Gastroesophageal sphincter (tissue), 4 donors: Measurements from ENCODE around the gene CBLB. TPM values are rescaled to one million over a fixed set of nuclear protein-coding genes. Genes with fewer than 3 reads are reported as not detected.
"Not testable (repeated sequence)": the region's sequence is repeated elsewhere in the genome, so short reads cannot be mapped to it uniquely, and the experiment has no call there.

Source experiments
- ATAC-seq: fragments of 150-250 bp; one replicate; pipeline ENCODE4 v1.9.1; 2016; ENCODE audit warnings: mild to moderate bottlenecking, moderate library complexity
- H3K27ac ChIP-seq, 4 donors: fragments of 200-600 bp; sonication (generic) in 3 of 4; 1 replicate in 3 of 4; 2 replicates in 1 of 4; pipeline ENCODE4 v1.5.1; 2016 to 2019
- H3K27me3 ChIP-seq: fragments of 200-600 bp; sonication (generic); one replicate; pipeline ENCODE4 v1.5.1; 2019
- H3K36me3 ChIP-seq, 2 donors: fragments of 200-600 bp; sonication (generic); one replicate each; pipeline ENCODE4 v1.5.1; 2019; ENCODE audit warnings: control low read depth in 1 of 2
- H3K4me1 ChIP-seq, 3 donors: fragments of 200-600 bp; sonication (generic); 1 replicate in 2 of 3; 2 replicates in 1 of 3; pipeline ENCODE4 v1.5.1; 2016 to 2019; ENCODE audit warnings: control low read depth in 2 of 3
- H3K4me3 ChIP-seq, 2 donors: fragments of 200-600 bp; sonication (generic); one replicate each; pipeline ENCODE4 v1.5.1; 2019; ENCODE audit warnings: mild to moderate bottlenecking in 1 of 2, moderate library complexity in 1 of 2
- H3K9me3 ChIP-seq, 3 donors: fragments of 200-600 bp; sonication (generic); one replicate each; pipeline ENCODE4 v1.5.1; 2017 to 2019; ENCODE audit warnings: control low read depth in 2 of 3
- EP300 ChIP-seq: sonication (generic); formaldehyde crosslinking; IDR thresholded peaks from one replicate; pipeline ENCODE4 v1.6.1; 2017; ENCODE audit warnings: antibody characterized with exemption, mild to moderate bottlenecking
- POLR2A ChIP-seq, 2 donors: fragments of 450-650 bp; IDR thresholded peaks; one replicate each; pipeline ENCODE4 v1.6.1; 2017; ENCODE audit warnings: antibody characterized with exemption in 2 of 2, mild to moderate bottlenecking in 2 of 2, moderate library complexity in 1 of 2
- POLR2AphosphoS5 ChIP-seq: sonication (generic); formaldehyde crosslinking; IDR thresholded peaks from one replicate; pipeline ENCODE4 v1.6.1; 2017; ENCODE audit warnings: antibody characterized with exemption
- WGBS, 2 donors: methylation state at CpG; one replicate each; pipeline ENCODE4 v1.1.5; 2018; ENCODE audit warnings: low coverage in 1 of 2; 5-methylcytosine and 5-hydroxymethylcytosine counted together
- total RNA-seq, 4 donors: library from RNA; depleted of rRNA; stranded (reverse); fragments of >200 nt; gene quantifications; one replicate each; pipeline ENCODE4 v1.1.0, GENCODE V29; 2016
- TF ChIP-seq, protein P1 (sequence below), 4 experiments: fragments of 200-600 bp in 2 of 4; fragments of 450-650 bp in 2 of 4; sonication (generic) in 1 of 4; IDR thresholded peaks; one replicate each; pipeline ENCODE4 v1.5.1; 2017 to 2019; ENCODE audit warnings: antibody characterized with exemption in 4 of 4, mild to moderate bottlenecking in 2 of 4, moderate library complexity in 2 of 4

CBLB gene
- total RNA-seq, 4 donors from 2014 or later: 27.4 to 59.4 (median 40.4) TPM

DNA sequence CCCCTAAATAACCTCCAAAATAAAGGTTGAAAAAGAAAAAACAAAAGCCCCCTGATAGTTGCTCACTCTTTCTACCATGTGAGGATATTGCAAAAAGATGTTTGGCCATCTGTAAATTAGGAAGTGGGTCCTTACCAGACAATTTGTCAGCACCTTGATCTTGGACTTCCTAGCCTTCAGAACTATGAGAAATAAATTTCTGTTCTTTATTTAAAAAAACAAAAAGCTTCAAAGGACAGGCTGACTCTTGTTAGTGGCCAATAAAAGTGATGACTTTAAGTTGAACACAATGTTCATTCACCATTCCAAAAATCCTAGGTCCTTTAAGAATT is 103.5 kb downstream of the CBLB start:
- peaks cover 0 to 9% (median 0%) of the 10 kb centered on the region in 3 donors for H3K4me1 ChIP-seq
- TF ChIP-seq POLR2AphosphoS5 (no peak), EP300 (no peak), POLR2A (IDR thresholded peaks at IDR 0.05) (no peak)
- TF ChIP-seq, protein P1, sequence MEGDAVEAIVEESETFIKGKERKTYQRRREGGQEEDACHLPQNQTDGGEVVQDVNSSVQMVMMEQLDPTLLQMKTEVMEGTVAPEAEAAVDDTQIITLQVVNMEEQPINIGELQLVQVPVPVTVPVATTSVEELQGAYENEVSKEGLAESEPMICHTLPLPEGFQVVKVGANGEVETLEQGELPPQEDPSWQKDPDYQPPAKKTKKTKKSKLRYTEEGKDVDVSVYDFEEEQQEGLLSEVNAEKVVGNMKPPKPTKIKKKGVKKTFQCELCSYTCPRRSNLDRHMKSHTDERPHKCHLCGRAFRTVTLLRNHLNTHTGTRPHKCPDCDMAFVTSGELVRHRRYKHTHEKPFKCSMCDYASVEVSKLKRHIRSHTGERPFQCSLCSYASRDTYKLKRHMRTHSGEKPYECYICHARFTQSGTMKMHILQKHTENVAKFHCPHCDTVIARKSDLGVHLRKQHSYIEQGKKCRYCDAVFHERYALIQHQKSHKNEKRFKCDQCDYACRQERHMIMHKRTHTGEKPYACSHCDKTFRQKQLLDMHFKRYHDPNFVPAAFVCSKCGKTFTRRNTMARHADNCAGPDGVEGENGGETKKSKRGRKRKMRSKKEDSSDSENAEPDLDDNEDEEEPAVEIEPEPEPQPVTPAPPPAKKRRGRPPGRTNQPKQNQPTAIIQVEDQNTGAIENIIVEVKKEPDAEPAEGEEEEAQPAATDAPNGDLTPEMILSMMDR (IDR thresholded peaks at IDR 0.05): no peak
- peaks cover 0 to 8% (median 0%) of the 10 kb centered on the region in 3 donors for H3K9me3 ChIP-seq
- no peak overlapping the region for H3K27ac ChIP-seq
- ATAC-seq: no peak
- peaks cover 0 to 14% of the 10 kb centered on the region in 2 donors for H3K36me3 ChIP-seq
- H3K4me3 ChIP-seq: no peak overlapping the region
- no peaks in the 10 kb centered on the region for H3K27me3 ChIP-seq

DNA sequence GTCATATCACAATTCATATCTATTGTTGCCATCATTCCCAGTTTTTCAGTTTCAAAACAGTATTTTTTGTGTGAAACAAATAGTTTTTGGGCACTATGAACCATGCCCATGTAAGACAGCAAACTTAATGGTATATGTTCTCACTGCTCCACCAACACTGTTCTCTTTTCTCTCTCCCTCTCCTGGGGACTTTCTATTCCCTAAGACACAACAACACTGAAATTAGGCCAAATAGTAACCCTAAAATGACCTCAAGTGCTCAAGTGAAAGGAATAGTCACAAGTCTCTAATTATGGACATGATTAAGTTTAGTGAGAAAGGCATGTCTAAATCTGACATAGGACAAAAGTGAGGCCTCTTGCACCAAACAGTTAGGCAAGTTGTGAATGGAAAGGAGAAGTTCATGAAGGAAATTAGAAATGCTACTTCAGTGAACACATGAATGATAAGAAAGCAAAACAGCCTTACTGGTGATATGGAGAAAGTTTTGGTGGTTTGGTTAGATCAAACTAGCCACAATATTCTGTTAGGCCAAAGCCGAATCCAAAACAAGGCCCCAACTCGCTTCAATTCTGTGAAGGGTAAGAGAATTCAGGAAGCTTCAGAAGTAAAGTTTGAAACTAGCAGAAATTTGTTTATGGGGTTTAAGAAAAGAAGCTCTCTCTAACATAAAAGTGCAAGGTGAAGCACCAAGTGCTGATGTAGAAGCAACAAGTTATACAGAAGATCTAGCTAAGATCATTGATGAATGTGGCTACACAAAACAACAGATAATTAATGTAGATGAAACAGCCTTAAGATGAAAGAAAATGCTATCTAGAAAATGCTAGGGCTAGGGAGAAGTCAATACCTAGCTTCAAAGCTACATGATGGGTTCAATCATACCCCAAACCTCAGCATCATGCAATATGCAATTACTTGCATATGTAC is 104.2 kb downstream of the CBLB start:
- H3K36me3 ChIP-seq: peaks cover 0 to 14% of the 10 kb centered on the region in 2 donors
- peaks cover 0 to 8% (median 0%) of the 10 kb centered on the region in 3 donors for H3K9me3 ChIP-seq
- TF ChIP-seq, protein P1 (IDR thresholded peaks at IDR 0.05): no peak
- TF ChIP-seq EP300 (no peak), POLR2A (IDR thresholded peaks at IDR 0.05) (no peak), POLR2AphosphoS5 (no peak)
- no peak overlapping the region for H3K27ac ChIP-seq
- no peak for ATAC-seq
- peaks cover 0 to 9% (median 0%) of the 10 kb centered on the region in 3 donors for H3K4me1 ChIP-seq
- no peaks in the 10 kb centered on the region for H3K27me3 ChIP-seq
- WGBS, 2 donors: 100% methylated on average over 2 of the region's 2 CpGs
- H3K4me3 ChIP-seq: no peak overlapping the region

DNA sequence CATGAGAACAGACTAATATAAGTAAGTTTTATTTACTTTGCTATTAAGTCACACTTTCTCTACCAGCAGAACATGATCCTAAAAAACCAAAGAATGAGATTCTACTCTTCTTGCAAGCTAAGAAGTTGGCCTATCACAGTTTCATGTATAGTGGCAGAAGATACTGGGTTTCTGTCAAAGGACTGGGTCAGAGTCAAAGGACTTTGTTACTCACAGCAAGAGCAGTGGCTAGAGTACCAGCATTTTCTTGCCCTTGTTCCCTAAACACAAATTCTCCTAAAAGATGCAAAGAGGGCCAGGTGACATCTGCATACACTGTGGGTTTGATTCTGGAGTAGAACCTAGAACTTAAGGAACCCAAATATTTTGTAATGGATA is 105.2 kb downstream of the CBLB start:
- no peak for TF ChIP-seq EP300
- TF ChIP-seq POLR2AphosphoS5: no peak
- no peak for TF ChIP-seq POLR2A (IDR thresholded peaks at IDR 0.05)
- TF ChIP-seq, protein P1 (IDR thresholded peaks at IDR 0.05): no peak
- H3K4me3 ChIP-seq: no peak overlapping the region
- H3K27me3 ChIP-seq: no peaks in the 10 kb centered on the region
- peaks cover 0 to 9% (median 0%) of the 10 kb centered on the region in 3 donors for H3K4me1 ChIP-seq
- H3K36me3 ChIP-seq: peaks cover 0 to 24% of the 10 kb centered on the region in 2 donors
- H3K9me3 ChIP-seq: peaks cover 0 to 8% (median 0%) of the 10 kb centered on the region in 3 donors
- no peak for ATAC-seq
- no peak overlapping the region for H3K27ac ChIP-seq

DNA sequence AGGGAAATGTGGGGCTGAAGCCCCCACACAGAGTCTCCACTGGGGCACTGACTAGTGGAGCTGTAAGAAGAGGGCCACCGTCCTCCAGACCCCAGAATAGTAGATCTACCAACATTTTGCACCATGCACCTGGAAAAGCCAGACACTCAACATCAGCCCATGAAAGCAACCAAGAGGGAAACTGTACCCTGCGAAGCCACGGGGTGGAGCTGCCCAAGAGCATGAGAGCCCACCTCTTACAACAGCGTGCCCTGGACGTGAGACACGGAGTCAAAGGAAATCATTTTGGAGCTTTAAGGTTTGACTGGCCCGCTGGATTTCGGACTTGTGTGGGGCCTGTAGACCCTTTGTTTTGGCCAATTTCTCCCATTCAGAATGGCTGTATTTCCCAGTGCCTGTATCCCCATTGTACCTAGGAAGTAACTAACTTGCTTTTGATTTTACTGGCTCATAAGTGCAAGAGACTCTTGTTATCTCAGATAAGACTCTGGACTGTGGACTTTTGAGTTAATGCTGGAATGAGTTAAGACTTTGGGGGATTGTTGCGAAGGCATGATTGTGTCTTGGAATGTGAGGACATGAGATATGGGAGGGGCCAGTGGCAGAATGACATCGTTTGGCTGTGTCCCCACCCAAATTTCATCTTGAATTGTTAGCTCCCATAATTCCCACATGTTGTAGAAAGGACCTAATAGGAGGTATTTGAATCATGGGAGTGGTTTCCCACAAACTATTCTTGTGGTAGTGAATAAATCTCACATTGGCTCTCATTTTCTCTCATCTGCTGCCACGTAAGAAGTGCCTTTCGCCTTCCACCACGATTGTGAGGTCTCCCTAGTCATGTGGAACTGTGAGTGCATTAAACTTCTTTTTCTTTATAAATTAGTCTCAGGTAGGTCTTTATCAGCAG is 105.8 kb downstream of the CBLB start:
- Histone ChIP-seq H3K27ac (no peak overlapping the region), H3K4me3 (no peak overlapping the region), H3K27me3 (no peaks in the 10 kb centered on the region), H3K36me3 (peaks cover 0 to 28% of the 10 kb centered on the region in 2 donors), H3K9me3 (peaks cover 0 to 8% (median 0%) of the 10 kb centered on the region in 3 donors), H3K4me1 (peaks cover 0 to 9% (median 0%) of the 10 kb centered on the region in 3 donors)
- ATAC-seq: no peak
- TF ChIP-seq POLR2A (IDR thresholded peaks at IDR 0.05) (no peak), EP300 (no peak), POLR2AphosphoS5 (no peak)
- TF ChIP-seq, protein P1 (IDR thresholded peaks at IDR 0.05): no peak
- 92 to 96% methylated on average over 4 to 9 of the region's 13 CpGs for WGBS, 2 donors

DNA sequence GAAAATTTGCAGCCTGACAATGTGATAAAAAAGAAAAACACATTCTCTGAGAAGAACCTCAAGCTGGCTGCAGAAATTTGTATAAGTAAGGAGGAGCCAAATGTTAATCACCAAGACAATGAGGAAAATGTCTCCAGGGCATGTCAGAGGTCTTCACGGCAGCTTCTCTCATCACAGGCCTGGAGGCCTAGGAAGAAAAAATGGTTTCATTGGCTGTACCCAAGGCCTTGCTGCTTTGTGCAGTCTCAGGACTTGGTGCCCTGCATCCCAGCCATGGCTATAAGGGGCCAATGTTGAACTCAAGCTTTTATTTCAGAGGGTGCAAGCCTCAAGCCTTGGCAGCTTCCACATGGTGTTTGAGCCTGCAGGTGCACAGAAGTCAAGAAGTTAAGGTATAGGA is 106.6 kb downstream of the CBLB start:
- not testable (repeated sequence) for H3K27me3 ChIP-seq, H3K9me3 ChIP-seq, H3K4me3 ChIP-seq, ATAC-seq, H3K4me1 ChIP-seq, H3K27ac ChIP-seq
- peaks cover 0 to 28% of the 10 kb centered on the region in 2 donors for H3K36me3 ChIP-seq
- WGBS, 2 donors: 100% methylated on average over 1 of the region's 1 CpG; no CpG with 5 or more reads in 1 of the 2 donors
